GM18508 (cell line): ENCODE data around the gene LRRC74A.

ENCODE experiments used
- ATAC-seq: cut with Tn5 transposase; IDR thresholded peaks from one replicate; pipeline ENCODE4 v1.9.1; 2021; ENCODE audit warnings: moderate number of reproducible peaks; ENCODE audit not compliant: insufficient read depth, unreplicated experiment

Gene LRRC74A

DNA sequence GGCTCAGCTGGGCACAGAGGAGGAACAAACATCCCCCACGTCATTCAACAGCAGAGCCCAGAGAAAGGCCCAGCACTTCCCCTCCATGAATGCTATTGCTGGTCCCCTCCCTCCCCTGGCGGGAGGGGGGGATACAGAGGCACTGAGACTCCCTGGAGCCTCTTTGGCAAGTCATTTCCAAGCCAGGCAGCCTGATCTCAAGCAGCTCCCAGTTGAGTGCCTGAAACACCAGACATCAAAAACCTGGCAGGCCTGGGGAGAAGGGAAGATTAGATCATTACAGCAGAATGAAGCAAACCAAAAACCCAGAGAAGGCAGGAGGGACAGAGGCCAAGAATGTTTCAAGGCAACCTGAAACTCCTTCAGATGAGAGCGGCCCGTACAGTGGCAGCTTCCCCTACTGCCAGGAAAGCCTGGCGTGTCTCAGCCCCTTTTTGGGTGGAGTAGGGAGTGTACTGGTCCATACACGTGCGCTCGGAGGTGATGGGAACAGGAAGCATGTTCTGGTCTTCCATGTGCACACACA is 92.1 kb downstream of the LRRC74A start:
- ATAC-seq: no peak

DNA sequence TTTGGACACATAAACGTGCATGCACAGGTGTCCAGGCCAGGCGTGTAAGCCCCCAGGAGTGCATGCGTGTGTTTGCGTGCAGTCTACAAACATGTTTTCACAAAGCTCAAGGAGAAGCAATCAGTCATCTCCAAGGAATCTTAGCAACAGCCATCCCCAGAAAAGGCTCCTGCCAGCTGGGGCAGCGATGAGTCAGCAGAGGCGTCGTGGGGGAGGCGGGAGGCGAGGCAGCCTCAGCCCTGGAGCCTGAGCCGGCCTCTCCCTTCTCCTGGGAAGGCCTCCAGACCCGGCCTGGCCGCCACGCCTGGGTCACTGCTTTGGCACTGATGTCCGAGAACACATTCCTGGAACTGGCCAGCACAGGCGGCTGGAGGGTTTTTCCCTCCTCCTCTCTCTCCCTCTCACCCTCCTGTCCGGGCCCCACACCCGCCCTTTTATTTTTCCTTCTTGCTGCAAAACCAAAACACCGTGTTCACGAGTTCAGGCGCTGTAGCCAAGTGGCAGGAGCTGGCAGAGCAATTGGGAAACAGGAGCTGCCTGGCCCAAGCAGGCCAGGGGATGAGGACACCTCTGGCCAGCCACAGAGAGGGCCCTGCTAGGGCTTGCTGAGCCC is 92.7 kb downstream of the LRRC74A start:
- ATAC-seq: no peak
